GM21423 (cell line): ENCODE measurements around the gene HUNK.
"Not testable (repeated sequence)": the region's sequence is repeated elsewhere in the genome, so short reads cannot be mapped to it uniquely, and the experiment has no call there.

Experiments
- ATAC-seq: cut with Tn5 transposase; IDR thresholded peaks from one replicate; pipeline ENCODE4 v1.9.1; 2021; ENCODE audit warnings: mild to moderate bottlenecking, moderate library complexity; ENCODE audit not compliant: unreplicated experiment

The HUNK gene

DNA sequence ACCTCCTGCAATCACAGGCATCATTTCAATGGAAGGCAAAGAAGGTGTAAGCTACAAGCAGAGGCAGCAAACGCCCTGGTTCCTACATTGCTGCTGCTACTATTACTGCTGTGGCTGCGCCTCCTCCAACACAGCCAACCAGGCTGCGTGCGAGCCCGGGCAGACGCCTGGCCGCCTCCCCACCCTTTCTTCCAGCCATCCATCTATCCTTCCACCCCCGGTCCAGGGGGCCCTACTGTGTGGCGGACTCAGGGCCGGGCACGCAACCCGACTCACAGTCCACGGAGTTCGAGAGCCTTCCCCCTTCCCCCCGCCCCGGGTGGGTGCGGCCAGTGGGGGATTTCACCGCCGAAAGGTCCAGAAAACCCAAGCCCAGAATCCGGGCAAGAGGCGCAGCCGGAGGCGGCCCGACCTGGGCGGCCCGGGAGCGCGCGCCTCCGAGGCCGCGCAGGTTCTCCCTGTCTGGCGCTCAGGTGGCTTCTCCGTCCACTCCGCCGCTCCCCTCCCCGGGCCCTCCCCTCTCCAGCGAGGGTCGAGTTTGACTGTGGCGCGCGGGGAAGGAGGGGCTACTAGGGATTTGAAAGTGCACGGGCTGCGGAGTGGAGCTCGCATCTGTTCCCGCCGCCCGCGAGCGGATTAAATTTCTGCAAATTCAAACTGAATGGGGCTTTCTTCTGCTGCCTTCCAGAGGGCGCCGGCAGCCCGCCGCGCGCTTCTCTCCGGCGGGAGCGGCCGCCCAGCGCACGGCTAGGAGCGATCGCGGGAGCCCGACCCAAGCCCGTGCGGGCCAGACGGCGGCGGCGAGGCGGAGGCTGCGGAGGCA lies at the start of gene HUNK:
TSS of gene HUNK (plus strand) at position 569 of the 823 bp plus-strand sequence. CDS start 655 bp downstream, outside the sequence.
- no peak for ATAC-seq

DNA sequence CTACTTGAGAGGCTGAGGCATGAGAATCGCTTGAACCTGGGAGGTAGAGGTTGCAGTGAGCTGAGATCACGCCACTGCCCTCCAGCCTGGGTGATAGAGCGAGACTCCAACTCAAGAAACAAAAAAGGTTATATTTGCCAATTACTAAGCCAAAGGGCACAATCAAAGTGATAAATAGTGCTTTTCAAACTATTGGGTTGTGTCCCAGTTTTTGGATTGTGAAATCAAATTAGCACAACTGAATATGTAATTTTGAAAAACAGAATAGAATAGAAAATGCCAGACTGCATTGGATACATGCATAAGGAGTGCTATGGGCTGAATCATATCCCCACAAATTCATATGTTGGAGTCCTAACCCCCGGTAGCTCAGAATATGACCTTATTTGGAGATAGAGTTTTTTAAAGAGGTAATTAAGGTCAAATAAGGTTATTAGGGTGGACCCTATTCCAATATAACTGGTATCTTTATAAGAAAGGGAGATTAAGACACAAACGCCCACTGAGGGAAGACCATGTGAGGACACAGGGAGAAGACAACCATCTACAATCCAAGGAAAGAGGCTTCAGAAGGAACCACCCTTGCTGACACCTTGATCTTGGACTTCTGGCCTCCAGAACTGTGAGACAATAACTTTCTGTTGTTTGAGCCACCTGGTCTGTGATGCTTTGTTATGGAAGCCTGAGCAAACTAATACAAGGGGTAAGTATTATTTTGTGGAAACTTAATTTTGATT lies 42.9 kb upstream of the HUNK start:
- no peak for ATAC-seq

DNA sequence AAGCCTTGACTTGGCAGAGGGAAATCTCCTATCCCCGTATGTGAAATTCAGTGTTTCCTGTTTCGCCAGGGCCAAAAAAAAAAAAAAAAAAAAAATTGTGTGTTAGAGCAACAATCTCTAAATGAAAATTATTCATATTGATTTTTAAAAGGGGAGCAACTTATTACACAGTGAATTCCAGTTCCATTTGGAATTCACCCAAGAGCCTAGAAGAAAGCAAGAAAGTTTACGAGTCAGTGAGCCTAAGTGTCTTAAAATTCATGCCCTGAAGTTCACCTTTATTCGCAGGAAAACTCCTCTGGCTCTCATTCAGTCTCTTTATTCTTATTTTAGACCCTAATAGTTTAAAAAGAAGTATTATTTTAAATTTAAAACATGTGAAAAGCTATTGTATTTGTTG lies 42.1 kb upstream of the HUNK start:
- ATAC-seq: no peak

DNA sequence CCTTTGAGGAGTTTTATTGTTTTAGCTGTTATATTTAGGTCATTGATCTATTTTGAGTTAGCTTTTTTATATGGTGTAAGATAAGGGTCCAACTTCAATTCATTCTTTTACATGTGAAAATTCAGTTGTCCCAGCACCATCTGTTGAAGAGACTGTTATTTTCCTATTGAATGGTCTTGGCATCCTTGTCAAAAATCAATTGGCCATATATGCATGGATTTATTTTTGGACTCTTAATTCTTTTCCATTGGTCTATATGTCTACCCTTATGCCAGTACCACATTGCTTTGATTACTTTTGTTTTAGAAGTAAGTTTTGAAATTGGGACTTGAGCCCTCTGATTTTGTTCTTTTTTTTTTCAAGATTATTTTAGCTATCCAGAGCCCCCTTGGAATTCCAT lies 35.8 kb upstream of the HUNK start:
- ATAC-seq: no peak

DNA sequence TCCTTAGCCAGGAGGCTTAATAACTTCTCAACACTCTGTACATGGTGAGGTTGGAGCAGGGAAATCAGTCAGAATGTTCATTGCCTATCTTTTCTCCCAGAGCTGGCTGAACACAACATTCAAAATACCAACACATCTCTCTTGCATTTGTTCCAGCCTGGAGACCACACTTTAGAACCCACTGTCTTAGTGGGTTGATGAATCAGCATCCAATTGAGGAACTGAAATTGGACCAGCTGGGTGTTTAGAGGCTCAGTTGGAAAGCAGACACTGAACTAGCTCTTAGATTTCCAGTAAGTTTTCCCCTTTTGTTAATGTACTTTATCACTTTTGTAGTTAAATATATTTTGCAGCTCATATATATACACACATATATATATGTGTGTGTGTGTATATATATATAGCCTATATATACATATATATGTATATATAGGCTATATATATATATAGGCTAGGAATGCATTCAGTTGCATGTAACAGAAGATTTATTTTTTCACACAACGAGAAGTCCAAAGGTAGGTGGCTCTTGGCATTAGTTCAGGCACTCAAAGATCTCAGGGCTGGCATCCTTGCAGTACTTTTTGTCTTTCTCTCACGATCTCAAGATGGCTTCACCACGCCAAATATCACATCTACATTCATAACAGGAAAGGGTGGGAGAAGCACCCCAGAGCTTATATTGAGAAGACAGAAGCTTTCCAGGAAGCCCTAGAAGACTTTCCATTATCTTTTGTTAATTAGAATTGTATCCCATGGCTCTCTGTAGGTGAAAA lies 35.0 kb upstream of the HUNK start:
- no peak for ATAC-seq

DNA sequence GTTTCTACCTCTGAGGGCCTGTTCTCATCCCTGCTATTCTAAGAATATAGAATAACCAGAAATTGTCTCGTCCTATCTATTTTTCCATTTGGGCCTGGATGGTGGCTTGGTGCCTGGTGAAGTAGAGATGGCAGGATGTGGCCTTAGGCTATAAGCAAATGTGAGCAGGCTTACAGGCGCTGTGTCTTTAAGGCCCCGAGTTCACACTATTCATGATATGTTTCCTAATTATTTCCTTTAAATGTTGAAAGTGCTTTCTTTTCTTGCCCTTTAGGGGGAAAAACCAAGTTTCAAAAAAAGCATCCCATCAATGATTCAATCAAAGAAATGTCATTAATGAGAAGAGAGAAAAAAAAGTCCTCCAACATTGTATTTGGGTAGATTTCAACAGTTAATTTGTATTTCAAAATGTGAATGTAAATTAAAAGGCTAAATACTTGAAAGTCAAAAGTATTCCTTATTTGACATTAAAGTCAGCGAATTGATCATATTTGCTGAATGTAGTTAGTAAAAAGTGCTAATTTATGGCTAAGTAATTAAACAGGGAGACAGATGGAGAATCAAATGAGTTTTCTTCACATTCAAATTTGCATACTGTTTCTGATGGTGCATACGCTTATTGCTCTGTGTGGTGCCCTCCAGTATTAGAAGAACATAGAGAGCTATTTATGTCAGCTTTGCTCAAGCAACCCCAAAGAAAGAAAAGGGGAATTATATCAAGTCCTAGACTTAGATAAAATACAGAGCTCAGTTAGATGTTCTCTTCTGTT lies 34.0 kb upstream of the HUNK start:
- no peak for ATAC-seq

DNA sequence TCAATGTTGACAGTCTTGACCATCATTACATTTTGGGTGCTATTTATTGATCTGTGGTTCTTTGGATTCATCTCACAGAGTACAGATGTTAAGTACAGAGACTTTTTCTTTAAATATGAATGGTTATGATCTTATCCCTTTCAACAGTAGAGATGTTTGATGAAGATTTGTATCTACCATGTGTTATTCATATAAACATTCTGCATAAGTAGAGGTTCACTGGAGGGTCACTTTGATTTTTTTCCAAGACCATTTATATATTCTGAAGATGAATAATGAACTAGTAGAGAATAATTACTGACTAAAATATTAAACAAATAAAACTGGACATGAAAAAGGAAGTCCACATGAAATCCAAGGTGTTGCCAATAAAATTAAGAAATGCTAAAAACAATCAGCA lies 28.6 kb upstream of the HUNK start:
- no peak for ATAC-seq

DNA sequence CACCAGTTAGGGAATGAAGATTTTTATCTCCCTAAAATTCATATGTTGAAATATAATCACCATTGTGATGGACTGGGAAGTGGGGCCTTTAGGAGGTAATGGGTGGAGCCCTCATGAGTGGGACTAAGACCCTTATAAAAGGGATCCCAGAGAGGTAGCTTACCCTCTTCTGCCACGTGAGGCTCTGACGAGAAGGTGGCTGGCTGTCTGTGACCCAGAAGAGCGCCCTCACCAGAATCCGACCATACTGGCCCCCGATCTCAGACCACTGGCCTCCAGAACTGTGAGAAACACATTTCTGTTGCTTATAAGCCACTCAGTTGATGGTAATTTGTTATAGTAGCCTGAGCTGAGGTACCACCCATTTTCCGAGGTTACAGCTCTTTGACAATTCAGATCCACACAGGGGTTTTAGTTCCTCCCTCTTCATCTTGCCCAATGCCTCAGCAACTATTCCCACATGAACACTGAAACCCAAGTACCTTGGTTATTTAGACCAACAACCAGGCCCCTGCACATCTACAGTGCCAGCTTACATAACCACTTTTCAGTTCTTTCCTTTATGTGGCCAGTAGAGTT lies 27.6 kb upstream of the HUNK start:
- ATAC-seq: no peak

DNA sequence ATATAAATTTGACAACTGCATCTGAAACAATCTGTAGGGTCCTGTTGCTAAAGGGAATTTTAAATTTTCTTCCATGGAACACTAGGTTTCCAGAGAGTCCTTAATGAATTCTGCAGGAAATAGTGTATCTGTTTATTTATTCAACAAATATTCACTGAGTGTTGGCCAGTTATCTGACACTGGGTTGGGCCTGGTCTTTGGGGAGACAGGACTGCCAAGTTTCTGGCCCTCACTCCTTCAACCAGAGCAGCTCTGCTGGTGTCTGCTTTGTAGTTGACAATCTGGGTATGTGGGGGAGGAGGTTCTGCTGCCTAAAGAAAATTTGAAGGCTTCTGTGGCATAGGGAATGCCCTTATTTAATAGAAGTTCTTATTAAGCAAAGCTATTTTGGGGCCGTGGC lies 26.1 kb upstream of the HUNK start:
- no peak for ATAC-seq

DNA sequence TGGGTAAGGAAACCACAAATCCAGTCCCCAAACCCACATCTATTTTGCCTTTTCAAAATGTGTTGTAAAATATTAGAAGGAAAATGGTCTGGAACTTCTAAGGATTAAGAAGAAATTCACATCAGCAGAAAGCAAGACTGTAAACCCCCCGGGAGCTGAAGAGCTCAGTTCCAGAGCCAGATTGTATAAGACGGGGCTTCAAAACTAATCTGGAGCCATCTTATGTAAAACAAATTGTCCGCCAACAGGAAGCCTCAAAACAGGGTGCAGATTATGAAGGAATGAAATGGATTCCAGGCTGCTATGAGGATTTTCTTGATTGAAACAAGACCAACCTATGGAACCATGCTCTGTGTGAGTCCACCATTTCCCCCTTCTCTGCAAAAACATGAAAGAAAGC lies 25.1 kb upstream of the HUNK start:
- ATAC-seq: no peak

DNA sequence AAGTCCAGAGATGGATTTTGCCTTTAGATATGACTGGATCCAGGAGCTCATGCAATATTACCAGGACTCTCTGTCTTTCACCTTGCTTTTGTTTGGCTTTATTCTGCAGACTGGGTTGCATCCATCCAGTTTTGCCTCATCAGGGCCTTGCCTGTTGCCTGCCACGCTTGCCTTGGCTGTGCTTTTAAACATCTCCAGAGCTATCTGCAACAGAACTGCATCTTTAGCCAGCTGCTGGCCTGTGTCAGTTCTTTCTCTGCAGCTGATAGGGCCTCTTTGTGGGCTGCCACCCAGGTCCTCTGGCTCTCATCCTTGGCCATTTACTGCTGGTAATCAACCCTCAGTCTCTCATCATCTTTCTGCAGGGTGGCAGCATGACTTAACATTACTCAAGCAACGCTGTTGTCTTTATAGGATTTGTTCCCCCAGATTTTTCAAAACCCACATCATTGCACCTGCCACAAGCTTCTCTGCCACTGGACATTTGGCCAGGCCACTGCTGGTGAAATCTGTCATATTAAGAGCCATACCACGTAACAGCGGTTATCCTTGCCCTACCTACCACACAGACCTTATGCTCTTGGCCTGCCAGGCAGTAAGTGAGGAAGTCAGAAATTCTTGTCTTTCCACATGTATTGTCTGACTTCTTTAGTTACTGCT lies 24.4 kb upstream of the HUNK start:
- no peak for ATAC-seq

DNA sequence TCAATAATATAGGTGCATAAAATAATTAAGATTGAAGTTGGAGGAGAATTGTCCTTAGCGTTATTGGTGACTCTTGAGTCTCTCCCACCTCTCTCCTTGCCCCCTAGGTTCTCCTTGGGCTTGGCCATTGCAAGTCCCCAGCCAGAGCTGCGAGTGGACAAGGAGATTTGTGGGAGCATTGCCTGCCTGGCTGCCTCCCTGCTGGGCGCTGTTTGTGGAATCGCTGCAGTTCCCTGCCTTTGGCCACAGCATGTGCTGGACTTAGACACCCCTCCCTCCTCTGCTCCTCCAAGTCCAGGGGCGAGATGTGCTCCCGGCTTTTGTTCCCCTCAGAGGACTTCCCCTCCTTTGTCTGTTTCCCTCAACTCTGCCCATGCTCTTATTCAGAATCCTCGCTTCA lies 21.9 kb upstream of the HUNK start:
- no peak for ATAC-seq

DNA sequence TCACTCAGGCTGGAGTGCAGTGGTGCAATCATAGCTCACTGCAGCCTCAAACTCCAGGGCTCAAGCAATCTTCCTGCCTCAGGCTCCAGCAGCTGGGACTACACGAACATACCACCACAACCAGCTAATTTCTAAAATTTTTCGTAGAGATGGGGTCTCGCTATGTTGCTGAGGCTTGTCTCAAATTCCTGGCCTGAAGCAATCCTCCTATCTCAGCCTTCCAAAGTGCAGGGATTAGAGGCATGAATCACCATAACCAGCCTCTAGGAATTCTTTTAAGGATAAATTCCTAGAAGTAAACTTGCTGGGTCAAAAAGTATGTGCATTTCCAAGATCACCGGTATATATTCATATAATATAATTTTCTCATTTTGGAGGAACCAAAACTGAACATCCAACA lies 17.6 kb upstream of the HUNK start:
- ATAC-seq: no peak

DNA sequence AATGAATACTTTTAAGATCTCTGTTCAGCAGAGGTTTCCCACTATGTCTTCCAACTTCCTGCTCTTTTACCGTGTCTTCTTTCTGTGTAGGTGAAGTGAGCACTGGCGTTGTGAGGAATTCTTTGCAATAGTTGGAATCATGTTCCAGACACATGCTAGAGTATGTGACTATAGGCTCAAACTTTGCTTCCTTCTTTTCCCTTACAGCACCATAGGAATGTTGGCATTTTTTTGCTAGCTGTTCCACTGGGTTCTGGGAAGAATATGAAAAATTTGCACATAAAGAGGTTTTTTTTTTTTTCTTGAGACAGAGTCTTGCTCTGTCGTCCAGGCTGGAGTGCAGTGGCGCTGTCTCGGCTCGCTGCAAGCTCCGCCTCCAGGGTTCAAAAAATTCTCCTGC lies 15.7 kb upstream of the HUNK start:
- no peak for ATAC-seq

DNA sequence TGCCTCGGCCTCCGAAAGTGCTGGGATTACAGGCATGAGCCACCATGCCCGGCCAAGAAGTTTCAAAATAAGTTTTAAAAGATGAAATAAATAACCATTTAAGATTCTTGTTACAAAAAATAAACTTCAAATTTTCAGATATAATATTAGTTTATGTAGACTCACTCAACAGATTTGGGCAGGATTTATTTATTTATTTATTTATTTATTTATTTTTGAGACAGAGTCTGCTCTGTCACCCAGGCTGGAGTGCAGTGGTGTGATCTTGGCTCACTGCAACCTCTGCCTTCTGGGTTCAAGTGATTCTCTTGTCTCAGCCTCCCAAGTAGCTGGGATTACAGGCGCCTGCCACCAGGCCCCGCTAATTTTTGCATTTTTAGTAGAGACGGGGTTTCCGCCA lies 15.2 kb upstream of the HUNK start:
- ATAC-seq: not testable (repeated sequence)

DNA sequence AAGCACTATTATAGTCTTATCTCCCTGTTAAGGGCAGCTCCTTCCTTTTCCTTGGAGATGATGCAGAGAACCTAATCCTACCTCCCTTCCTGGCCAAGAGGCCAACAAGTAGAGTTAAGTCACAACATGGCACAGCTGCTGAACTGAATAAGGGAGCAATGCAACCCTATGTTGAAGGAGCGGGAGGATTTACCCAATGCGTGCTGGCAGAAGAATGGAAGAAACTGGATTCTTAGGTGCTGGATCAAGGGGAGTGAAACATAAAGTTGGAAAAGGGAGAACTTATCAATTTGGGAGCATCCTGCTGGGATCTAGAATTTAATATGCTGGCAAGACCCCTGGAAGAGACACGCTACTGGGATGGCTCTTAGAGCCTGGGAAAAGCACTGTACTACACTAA lies 12.0 kb upstream of the HUNK start:
- no peak for ATAC-seq

DNA sequence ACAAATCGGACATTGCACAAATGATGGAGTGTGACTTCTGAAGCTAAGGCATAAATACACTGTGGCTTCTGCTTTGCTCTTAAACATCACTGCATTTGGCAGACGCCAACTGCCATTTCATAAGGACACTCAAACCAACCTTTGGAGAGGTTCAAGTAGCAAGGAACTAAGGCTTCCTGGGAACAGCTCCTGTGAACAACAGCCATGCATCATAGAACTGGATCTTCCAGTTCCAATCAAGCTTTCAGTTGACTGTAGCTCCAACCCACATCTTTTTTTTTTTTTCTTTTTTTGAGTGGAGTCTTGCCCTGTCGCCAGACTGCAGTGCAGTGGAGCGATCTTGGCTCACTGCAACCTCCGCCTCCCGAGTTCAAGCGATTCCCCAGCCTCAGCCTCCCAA lies 10.7 kb upstream of the HUNK start:
- no peak for ATAC-seq

DNA sequence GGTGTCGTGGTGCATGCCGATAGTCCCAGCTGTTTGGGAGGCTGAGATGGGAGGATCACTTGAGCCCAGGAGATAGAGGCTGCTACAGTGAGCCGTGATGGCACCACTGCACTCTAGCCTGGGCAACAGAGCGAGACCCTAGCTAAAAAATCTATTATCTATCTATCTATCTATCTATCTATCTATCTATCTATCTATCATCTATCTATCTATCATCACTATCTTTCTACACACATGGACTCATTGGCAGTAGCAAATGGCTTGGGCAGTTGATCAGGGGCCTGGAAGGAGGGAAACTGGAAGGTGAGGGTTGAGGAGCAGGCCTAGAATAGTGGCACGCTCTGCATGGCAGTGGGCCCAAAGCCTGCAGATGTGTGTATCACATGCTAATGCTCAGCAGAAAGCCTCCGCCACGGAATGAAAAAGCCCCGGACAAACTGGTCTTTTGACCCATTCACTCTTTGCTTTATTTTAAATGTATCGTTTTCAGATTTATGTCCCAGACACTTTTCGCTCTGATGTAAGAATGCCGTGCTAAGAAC lies 7.3 kb upstream of the HUNK start:
- no peak for ATAC-seq

DNA sequence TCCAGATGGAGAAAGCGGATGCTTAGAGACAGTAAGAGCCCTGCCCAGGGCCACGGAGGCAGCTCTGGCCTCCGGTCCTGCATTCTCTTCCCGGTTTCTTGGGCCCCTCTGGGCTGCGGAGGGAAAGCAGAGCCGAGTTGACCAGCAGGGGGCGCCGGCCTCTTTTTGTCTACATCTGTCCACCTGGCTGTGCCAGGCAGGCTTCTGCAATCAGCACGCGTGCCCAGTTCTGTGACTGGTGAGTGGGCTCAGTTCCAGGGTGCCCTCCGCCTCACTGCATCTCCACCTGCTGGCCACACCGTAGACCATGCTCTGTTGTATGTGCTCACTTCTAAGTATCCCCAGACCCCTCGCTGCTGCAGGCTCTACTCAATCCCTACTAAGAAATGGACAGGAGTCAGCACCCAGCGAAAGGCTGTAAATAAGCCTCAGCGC lies 6.7 kb upstream of the HUNK start:
- ATAC-seq: no peak

DNA sequence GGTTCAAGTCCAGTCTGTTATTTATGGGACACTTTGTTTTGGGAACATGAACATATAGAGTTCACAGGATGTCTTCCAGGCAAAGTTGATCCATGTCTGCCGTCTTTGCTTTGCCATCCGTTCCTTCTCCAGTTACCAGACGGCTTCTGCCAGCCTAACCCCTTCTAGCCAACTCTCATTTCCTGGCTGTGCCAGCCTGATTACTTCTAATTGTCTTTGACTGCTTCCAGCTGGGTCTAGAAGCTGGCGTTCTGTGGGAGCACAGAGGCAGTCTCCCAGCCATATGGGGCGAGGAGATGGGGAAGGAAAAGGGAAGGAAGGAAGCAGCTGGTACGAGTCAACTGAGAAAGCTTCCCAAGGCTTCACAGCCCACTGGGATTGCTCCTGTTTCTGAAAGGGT lies 3.1 kb upstream of the HUNK start:
- no peak for ATAC-seq
